Upper lobe of left lung (tissue), 6 donors: ENCODE results near the gene LPAR4. TPM values are rescaled to one million over a fixed set of nuclear protein-coding genes. Genes with fewer than 3 reads are reported as not detected.

Experiments
- total RNA-seq, 6 donors: library from RNA; depleted of rRNA in 4 of 6; stranded (reverse); fragments of >200 nt in 4 of 6; gene quantifications; one replicate each; pipeline versions ENCODE4 v1.1.0 to v1.2.1, GENCODE V29; 2016 to 2021
- donor health status: DM: no; HTN: no; CAD: no; lungs with moderate emphysema.
- donor health status: DM: no; HTN: yes; CAD: no; lungs with severe emphysema.

LPAR4 gene
- total RNA-seq, 6 donors from 2014 or later = 0.10 to 0.14 TPM; not detected in 4

Other genes with a start within 250 kb of the LPAR4 start
- under 1 TPM in 2 of 6 donors, not detected in 4; 0.10 to 0.31 TPM for gene RTL3, start 88.4 kb upstream of the LPAR4 start, total RNA-seq
- gene P2RY10, start 197.7 kb downstream of the LPAR4 start, total RNA-seq = 1 to 10 TPM in 3 of 6 donors, under 1 TPM in 2, not detected in 1; 0.55 to 2.3 (median 1.6) TPM